K562 (cell line): ENCODE results near the gene DEK. TPM values are rescaled to one million over a fixed set of nuclear protein-coding genes. Genes with fewer than 3 reads are reported as not detected.

Experiments used
- KHSRP ChIP-seq: fragments of 450-650 bp; IDR thresholded peaks from 2 replicates; pipeline ENCODE4 v1.6.1; 2017
- MIER1 ChIP-seq: fragments of 450-650 bp; IDR thresholded peaks from 2 replicates; pipeline ENCODE4 v1.6.1; 2016; ENCODE audit warnings: antibody characterized with exemption, mild to moderate bottlenecking, low read depth
- NCOA4 ChIP-seq: fragments of 450-650 bp; IDR thresholded peaks from 2 replicates; pipeline ENCODE4 v1.6.1; 2018; ENCODE audit warnings: mild to moderate bottlenecking; ENCODE audit not compliant: partially characterized antibody
- RB1 ChIP-seq: fragments of 450-650 bp; IDR thresholded peaks from 2 replicates; pipeline ENCODE4 v1.6.1; 2017; ENCODE audit warnings: low read depth, mild to moderate bottlenecking
- SNRNP70 ChIP-seq: fragments of 200-400 bp; formaldehyde crosslinking; optimal IDR thresholded peaks from 2 replicates; pipeline ENCODE3; 2017; ENCODE audit warnings: low read depth, low read length
- SREBF1 ChIP-seq: fragments of 150-350 bp; IDR thresholded peaks from 2 replicates; pipeline ENCODE4 v1.6.1; 2014; ENCODE audit warnings: antibody characterized with exemption, low read depth, low read length, borderline replicate concordance
- TAF1 ChIP-seq: IDR thresholded peaks from 2 replicates; pipeline ENCODE4 v1.6.1; 2011; ENCODE audit warnings: mild to moderate bottlenecking, low read length, moderate library complexity; ENCODE audit not compliant: insufficient read depth, control insufficient read depth, severe bottlenecking; ENCODE audit errors: extremely low read depth
- TARDBP ChIP-seq: fragments of 450-650 bp; IDR thresholded peaks from 2 replicates; pipeline ENCODE4 v1.6.1; 2016
- TEAD2 ChIP-seq: fragments of 450-650 bp; IDR thresholded peaks from 2 replicates; pipeline ENCODE4 v1.6.1; 2016; ENCODE audit warnings: missing genetic modification characterization, control low read depth, missing compliant biosample characterization
- ZNF232 ChIP-seq: sonication (generic); formaldehyde crosslinking; IDR thresholded peaks from 2 replicates; pipeline ENCODE4 v1.8.0; 2022; ENCODE audit warnings: mild to moderate bottlenecking, missing genetic modification reagents
- ZNF354B ChIP-seq: fragments of 250-450 bp; sonication (Bioruptor Pico); IDR thresholded peaks from 2 replicates; pipeline ENCODE4 v1.4.0; 2020
- ZNF444 ChIP-seq: fragments of 250-450 bp; sonication (Bioruptor Pico); IDR thresholded peaks from 2 replicates; pipeline ENCODE4 v1.4.0; 2020; ENCODE audit warnings: mild to moderate bottlenecking, moderate library complexity
- polyA plus RNA-seq, 8 experiments: library from polyadenylated mRNA; depleted of rRNA in 4 of 8; stranded (reverse) in 5 of 8; unstranded in 3 of 8; fragments of >200 nt; fragmentation: Nextera tagmentation in 2 of 8; fragmentation: Illumina TruSeq in 1 of 8; extraction: Ambion mirVana in 2 of 8; extraction: Trizol in 1 of 8; gene quantifications; 2 replicates each; pipeline versions ENCODE4 v1.2.1 to v1.2.3, GENCODE V29; 2011 to 2014; ENCODE audit warnings: inconsistent platforms in 1 of 8, missing spikeins in 1 of 8
- total RNA-seq, 7 experiments: library from RNA; depleted of rRNA in 6 of 7; stranded (reverse); fragments of >200 nt in 6 of 7; fragmentation: Illumina TruSeq in 2 of 7; extraction: Trizol in 2 of 7; gene quantifications; 2 replicates each; pipeline versions ENCODE4 v1.2.1 to v1.2.3, GENCODE V29; 2011 to 2021; ENCODE audit warnings: low replicate concordance in 1 of 7
- TF ChIP-seq, protein P1 (sequence below): conservative IDR thresholded peaks from 2 replicates; pipeline ENCODE4 v1.6.1; 2011; ENCODE audit warnings: low read depth, mild to moderate bottlenecking, low read length; ENCODE audit not compliant: control insufficient read depth
- TF ChIP-seq, protein P2 (sequence below): sonication (generic); formaldehyde crosslinking; IDR thresholded peaks from 2 replicates; pipeline ENCODE4 v1.8.1; 2023; ENCODE audit warnings: mild to moderate bottlenecking, missing genetic modification reagents
- TF ChIP-seq, protein P3 (sequence below): fragments of 250-450 bp; sonication (Bioruptor Pico); IDR thresholded peaks from 2 replicates; pipeline ENCODE4 v1.4.0; 2020
- TF ChIP-seq, protein P4 (sequence below): fragments of 450-650 bp; conservative IDR thresholded peaks from 2 replicates; pipeline ENCODE4 v1.6.1; 2016; ENCODE audit warnings: missing genetic modification characterization, low read depth, mild to moderate bottlenecking, missing compliant biosample characterization, moderate library complexity

The DEK gene
- total and polyA plus RNA-seq, 9 of the 15 experiments (the other 6 are each of a cell fraction or from before 2014, with no cell fraction given) = 82.3 to 338 (median 184) TPM

DNA sequence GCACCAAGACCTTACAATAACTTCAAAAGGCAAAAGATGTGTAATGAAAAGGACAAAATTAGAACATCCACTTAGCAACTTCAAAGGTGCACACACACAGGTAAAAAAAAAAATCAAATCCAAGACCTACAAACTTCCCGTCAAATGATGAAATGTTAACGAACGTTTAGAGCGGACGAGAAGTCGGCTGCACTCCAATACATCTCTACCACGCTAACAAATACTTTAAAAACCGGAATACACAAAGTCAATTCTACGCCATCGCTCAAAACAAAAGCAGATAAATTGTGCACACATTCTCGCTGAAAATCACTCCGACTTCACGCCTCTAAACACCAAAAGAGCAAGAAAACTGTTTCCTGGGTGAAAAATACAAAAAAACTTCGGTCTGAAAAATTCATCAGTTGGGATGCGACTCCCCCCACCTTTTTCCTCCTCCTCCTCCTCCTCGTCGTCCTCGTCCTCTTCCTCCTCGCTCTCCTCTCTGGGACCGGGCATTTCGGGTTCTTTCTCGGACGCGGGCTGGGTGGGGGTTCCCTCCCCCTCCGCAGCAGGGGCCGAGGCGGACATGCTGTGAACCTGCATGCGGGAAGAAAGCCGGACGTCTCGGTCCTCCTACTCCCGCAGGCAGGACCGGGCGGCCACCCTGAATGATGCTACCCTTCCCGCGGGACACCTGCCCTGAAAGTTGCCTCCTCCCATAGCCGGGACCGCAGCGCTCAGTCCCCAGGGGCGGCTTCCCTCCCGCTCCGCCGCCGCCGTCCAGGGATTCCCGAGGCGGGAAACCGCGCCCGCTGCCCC, 712 bp downstream of the DEK start (continued):
- TF ChIP-seq ZNF232 (CRISPR knock-in tag) (0 out of 2 replicates have a peak, but pooled peaks have one; percentile 24), TAF1 (no peak), SREBF1 (no peak), SNRNP70 (no peak), KHSRP (no peak), TEAD2 (tag) (no peak), NCOA4 (no peak), ZNF354B (CRISPR knock-in tag) (no peak), MIER1 (no peak; the same call in 1 of the 2 replicates), TARDBP (no peak), RB1 (peak; percentile 62), ZNF444 (no peak)
- TF ChIP-seq, protein P1, sequence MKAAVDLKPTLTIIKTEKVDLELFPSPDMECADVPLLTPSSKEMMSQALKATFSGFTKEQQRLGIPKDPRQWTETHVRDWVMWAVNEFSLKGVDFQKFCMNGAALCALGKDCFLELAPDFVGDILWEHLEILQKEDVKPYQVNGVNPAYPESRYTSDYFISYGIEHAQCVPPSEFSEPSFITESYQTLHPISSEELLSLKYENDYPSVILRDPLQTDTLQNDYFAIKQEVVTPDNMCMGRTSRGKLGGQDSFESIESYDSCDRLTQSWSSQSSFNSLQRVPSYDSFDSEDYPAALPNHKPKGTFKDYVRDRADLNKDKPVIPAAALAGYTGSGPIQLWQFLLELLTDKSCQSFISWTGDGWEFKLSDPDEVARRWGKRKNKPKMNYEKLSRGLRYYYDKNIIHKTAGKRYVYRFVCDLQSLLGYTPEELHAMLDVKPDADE = no peak
- TF ChIP-seq, protein P2, sequence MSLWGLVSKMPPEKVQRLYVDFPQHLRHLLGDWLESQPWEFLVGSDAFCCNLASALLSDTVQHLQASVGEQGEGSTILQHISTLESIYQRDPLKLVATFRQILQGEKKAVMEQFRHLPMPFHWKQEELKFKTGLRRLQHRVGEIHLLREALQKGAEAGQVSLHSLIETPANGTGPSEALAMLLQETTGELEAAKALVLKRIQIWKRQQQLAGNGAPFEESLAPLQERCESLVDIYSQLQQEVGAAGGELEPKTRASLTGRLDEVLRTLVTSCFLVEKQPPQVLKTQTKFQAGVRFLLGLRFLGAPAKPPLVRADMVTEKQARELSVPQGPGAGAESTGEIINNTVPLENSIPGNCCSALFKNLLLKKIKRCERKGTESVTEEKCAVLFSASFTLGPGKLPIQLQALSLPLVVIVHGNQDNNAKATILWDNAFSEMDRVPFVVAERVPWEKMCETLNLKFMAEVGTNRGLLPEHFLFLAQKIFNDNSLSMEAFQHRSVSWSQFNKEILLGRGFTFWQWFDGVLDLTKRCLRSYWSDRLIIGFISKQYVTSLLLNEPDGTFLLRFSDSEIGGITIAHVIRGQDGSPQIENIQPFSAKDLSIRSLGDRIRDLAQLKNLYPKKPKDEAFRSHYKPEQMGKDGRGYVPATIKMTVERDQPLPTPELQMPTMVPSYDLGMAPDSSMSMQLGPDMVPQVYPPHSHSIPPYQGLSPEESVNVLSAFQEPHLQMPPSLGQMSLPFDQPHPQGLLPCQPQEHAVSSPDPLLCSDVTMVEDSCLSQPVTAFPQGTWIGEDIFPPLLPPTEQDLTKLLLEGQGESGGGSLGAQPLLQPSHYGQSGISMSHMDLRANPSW (CRISPR knock-in tag) = no peak; the same call in 1 of the 2 replicates
- TF ChIP-seq, protein P3, sequence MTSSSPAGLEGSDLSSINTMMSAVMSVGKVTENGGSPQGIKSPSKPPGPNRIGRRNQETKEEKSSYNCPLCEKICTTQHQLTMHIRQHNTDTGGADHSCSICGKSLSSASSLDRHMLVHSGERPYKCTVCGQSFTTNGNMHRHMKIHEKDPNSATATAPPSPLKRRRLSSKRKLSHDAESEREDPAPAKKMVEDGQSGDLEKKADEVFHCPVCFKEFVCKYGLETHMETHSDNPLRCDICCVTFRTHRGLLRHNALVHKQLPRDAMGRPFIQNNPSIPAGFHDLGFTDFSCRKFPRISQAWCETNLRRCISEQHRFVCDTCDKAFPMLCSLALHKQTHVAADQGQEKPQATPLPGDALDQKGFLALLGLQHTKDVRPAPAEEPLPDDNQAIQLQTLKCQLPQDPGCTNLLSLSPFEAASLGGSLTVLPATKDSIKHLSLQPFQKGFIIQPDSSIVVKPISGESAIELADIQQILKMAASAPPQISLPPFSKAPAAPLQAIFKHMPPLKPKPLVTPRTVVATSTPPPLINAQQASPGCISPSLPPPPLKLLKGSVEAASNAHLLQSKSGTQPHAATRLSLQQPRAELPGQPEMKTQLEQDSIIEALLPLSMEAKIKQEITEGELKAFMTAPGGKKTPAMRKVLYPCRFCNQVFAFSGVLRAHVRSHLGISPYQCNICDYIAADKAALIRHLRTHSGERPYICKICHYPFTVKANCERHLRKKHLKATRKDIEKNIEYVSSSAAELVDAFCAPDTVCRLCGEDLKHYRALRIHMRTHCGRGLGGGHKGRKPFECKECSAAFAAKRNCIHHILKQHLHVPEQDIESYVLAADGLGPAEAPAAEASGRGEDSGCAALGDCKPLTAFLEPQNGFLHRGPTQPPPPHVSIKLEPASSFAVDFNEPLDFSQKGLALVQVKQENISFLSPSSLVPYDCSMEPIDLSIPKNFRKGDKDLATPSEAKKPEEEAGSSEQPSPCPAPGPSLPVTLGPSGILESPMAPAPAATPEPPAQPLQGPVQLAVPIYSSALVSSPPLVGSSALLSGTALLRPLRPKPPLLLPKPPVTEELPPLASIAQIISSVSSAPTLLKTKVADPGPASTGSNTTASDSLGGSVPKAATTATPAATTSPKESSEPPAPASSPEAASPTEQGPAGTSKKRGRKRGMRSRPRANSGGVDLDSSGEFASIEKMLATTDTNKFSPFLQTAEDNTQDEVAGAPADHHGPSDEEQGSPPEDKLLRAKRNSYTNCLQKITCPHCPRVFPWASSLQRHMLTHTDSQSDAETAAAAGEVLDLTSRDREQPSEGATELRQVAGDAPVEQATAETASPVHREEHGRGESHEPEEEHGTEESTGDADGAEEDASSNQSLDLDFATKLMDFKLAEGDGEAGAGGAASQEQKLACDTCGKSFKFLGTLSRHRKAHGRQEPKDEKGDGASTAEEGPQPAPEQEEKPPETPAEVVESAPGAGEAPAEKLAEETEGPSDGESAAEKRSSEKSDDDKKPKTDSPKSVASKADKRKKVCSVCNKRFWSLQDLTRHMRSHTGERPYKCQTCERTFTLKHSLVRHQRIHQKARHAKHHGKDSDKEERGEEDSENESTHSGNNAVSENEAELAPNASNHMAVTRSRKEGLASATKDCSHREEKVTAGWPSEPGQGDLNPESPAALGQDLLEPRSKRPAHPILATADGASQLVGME (CRISPR knock-in tag) = no peak
- TF ChIP-seq, protein P4, sequence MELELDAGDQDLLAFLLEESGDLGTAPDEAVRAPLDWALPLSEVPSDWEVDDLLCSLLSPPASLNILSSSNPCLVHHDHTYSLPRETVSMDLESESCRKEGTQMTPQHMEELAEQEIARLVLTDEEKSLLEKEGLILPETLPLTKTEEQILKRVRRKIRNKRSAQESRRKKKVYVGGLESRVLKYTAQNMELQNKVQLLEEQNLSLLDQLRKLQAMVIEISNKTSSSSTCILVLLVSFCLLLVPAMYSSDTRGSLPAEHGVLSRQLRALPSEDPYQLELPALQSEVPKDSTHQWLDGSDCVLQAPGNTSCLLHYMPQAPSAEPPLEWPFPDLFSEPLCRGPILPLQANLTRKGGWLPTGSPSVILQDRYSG (tag) = no peak
